ENCODE results near the gene ATMIN. TPM values are rescaled to one million over a fixed set of nuclear protein-coding genes. Genes with fewer than 3 reads are reported as not detected.
A peak's percentile ranks its signal among the peaks of the same experiment; 100 is the strongest.

The ATMIN gene
- total and polyA plus RNA-seq, 2 of the 13 experiments (the other 11 are each of a cell fraction or from before 2014, with no cell fraction given): 34.6 to 60.4 TPM

DNA sequence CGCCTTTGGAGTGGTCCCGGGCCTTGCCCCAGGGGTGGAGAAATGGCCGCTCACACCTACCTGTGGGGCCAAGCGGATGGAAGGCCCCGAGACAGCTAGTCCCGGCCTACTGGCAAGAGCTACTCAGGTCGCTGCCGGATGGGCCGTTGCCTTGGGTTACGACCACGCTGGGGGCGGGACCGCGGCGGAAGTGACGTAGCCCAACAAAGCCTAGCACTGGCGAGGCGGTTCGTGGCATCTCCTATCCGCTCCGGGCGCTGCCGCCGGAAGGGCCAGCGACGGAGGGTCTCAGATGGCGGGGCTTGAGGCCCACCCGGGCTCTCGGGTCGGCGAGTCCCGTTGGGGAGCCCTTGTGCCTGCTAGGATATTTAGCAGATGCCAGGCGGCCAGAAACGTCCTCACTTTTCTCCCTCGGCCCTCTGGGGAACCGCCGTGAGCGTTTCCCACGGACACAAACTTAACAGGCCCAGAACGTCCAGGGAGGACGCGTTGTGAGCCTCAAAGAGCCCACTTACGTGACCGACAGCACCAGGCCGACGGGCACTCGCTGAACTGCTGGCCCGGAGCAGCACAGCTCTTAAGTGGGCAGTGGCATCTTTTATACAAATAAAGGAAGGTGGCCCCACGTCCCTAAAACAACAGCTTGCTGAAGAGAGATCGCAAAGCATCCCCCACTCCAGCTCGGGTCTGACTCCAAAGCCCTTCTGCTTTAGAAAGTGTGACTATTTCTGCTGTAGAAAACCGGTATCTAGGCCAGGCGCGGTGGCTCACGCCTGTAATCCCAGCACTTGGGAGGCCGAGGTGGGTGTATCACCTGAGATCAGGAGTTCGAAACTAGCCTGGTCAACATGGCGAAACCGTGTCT lies 41.7 kb downstream of the ATMIN start, which contains the start of gene C16orf46 (continued):
- TF ChIP-seq, protein P1, sequence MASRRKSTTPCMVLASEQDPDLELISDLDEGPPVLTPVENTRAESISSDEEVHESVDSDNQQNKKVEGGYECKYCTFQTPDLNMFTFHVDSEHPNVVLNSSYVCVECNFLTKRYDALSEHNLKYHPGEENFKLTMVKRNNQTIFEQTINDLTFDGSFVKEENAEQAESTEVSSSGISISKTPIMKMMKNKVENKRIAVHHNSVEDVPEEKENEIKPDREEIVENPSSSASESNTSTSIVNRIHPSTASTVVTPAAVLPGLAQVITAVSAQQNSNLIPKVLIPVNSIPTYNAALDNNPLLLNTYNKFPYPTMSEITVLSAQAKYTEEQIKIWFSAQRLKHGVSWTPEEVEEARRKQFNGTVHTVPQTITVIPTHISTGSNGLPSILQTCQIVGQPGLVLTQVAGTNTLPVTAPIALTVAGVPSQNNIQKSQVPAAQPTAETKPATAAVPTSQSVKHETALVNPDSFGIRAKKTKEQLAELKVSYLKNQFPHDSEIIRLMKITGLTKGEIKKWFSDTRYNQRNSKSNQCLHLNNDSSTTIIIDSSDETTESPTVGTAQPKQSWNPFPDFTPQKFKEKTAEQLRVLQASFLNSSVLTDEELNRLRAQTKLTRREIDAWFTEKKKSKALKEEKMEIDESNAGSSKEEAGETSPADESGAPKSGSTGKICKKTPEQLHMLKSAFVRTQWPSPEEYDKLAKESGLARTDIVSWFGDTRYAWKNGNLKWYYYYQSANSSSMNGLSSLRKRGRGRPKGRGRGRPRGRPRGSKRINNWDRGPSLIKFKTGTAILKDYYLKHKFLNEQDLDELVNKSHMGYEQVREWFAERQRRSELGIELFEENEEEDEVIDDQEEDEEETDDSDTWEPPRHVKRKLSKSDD (CRISPR knock-in tag; IDR thresholded peaks at IDR 0.05; ENCODE audit: low read depth): peak; percentile 85
- TF ChIP-seq PRDM15 (CRISPR knock-in tag; IDR thresholded peaks at IDR 0.05) (peak; percentile 63; the same call in 1 of the 2 replicates), PRDM10 (CRISPR knock-in tag; IDR thresholded peaks at IDR 0.05; ENCODE audit: low read depth) (no peak; the same call in 1 of the 2 replicates), FOXJ3 (CRISPR knock-in tag; IDR thresholded peaks at IDR 0.05; ENCODE audit: borderline replicate concordance) (peak; percentile 71), ZNF354B (CRISPR knock-in tag; IDR thresholded peaks at IDR 0.05) (no peak), ZNF709 (CRISPR knock-in tag; IDR thresholded peaks at IDR 0.05) (0 out of 2 replicates have a peak, but pooled peaks have one; percentile 35), MAF1 (CRISPR knock-in tag; IDR thresholded peaks at IDR 0.05; ENCODE audit: borderline replicate concordance) (no peak), ZNF674 (CRISPR knock-in tag; IDR thresholded peaks at IDR 0.05; ENCODE audit: low read depth) (no peak), ZNF747 (CRISPR knock-in tag; IDR thresholded peaks at IDR 0.05; ENCODE audit: borderline replicate concordance) (no peak), ZNF280B (CRISPR knock-in tag; IDR thresholded peaks at IDR 0.05; ENCODE audit: borderline replicate concordance) (peak; percentile 85), ZNF552 (CRISPR knock-in tag; IDR thresholded peaks at IDR 0.05; ENCODE audit: borderline replicate concordance) (no peak), SP5 (CRISPR knock-in tag; IDR thresholded peaks at IDR 0.05; ENCODE audit: borderline replicate concordance, low read depth) (peak; percentile 81), ZNF382 (CRISPR knock-in tag; IDR thresholded peaks at IDR 0.05; ENCODE audit: borderline replicate concordance) (no peak)
- TF ChIP-seq, protein P2, sequence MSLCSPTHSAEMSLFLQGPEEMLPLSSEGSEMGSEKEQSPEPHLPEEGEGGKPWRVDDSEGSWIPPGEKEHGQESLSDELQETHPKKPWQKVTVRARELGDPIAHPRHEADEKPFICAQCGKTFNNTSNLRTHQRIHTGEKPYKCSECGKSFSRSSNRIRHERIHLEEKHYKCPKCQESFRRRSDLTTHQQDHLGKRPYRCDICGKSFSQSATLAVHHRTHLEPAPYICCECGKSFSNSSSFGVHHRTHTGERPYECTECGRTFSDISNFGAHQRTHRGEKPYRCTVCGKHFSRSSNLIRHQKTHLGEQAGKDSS (CRISPR knock-in tag; IDR thresholded peaks at IDR 0.05; ENCODE audit: borderline replicate concordance, low read depth): no peak; the same call in 1 of the 2 replicates
